Epithelial cell of proximal tubule (primary cell): ENCODE results near the gene NKAIN4. TPM values are rescaled to one million over a fixed set of nuclear protein-coding genes. Genes with fewer than 3 reads are reported as not detected.

Experiments
- DNase-seq: peaks from one replicate; pipeline ENCODE4 v3.0.0-alpha.2; 2011; ENCODE audit warnings: low read depth
- H3K4me3 ChIP-seq: 2 replicates; pipeline ENCODE4 v1.5.1; 2011; ENCODE audit warnings: low read depth, mild to moderate bottlenecking, low read length
- CTCF ChIP-seq: conservative IDR thresholded peaks from 2 replicates; pipeline ENCODE4 v1.5.1; 2012; ENCODE audit warnings: low read depth, mild to moderate bottlenecking, low read length
- total RNA-seq: library from RNA; depleted of rRNA; stranded (reverse); fragments of >200 nt; gene quantifications from 2 replicates; pipeline ENCODE4 v1.2.3, GENCODE V29; 2015

NKAIN4 gene
- total RNA-seq, 1 donor from 2014 or later = 4.0 TPM

- no peak for DNase-seq
- TF ChIP-seq CTCF = no peak
- no peak overlapping the region for H3K4me3 ChIP-seq
Observed at GRCh38 chr20:63296531-63297299, 42.5 kb upstream of the NKAIN4 start.

DNA sequence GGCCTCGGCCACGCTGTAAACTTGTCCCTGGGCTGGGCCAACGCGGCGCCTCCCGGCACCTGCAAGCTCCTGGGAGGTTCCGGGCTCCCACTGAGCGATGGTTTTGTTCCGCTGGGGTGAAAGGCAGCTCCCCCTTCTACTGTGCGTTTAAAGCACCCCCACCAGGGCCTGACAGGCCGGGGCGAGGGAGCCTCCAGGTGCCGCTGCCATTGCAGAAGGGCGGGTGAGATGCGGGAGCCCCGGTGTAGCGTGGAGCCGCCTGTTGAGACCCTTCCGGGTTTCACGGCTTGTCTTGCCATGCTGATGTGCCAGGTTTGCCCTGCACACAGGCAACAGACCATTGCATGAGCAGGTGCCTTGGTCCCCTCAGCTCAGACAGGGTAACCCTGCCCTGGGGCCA is 41.6 kb upstream of the NKAIN4 start:
- no peak for DNase-seq
- no peak overlapping the region for H3K4me3 ChIP-seq
- no peak for TF ChIP-seq CTCF

GRCh38 chr20:63295422-63295821 is 41.2 kb upstream of the NKAIN4 start:
- DNase-seq = no peak
- no peak overlapping the region for H3K4me3 ChIP-seq
- no peak for TF ChIP-seq CTCF

- H3K4me3 ChIP-seq = no peak overlapping the region
- no peak for DNase-seq
- no peak for TF ChIP-seq CTCF
Observed at GRCh38 chr20:63295018-63295417, 40.8 kb upstream of the NKAIN4 start.

- no peak for DNase-seq
- no peak for TF ChIP-seq CTCF
- H3K4me3 ChIP-seq = no peak overlapping the region
Observed at GRCh38 chr20:63294536-63294900, 40.3 kb upstream of the NKAIN4 start.

DNA sequence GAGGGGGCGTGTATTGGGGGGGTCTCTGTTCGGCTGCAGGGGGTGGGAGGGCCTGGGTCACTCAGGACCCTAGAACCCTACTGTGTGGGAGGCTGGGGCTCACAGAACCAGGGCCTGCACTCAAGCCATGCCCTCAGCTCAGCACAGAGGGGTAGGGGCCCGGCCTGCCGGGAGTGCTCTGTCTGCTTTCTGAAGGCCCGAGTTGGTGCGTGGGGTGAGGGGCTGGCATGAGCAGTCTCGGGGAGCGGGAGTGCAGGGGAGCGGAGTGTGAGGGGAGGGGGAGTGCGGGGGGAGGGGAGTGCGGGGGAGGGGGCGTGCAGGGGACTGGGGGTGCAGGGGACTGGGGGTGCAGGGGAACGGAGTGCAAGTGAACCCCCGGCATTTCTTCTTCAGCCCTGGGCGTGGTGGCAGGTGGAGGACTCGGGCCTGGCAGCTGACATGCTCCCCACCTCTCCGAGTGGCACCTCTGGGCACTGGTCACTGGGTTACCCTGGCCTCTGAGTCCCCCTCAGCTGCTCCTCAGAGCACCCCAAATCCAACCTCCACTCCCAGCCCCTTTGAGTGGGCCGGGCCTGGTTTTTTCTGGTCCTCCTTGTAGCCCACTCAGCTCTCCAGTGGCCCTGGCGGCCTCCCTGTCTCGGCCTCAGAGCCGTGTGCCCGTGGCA is 39.7 kb upstream of the NKAIN4 start:
- no peak for TF ChIP-seq CTCF
- H3K4me3 ChIP-seq = no peak overlapping the region
- no peak for DNase-seq

GRCh38 chr20:63293456-63293855 is 39.2 kb upstream of the NKAIN4 start:
- no peak for DNase-seq
- no peak for TF ChIP-seq CTCF

More at GRCh38 chr20:63293456-63293855, 39.2 kb upstream of the NKAIN4 start:
- H3K4me3 ChIP-seq = no peak overlapping the region
